AG04449 (cell line): Measurements from ENCODE around the gene CDK14.
"Not testable (repeated sequence)": the region's sequence is repeated elsewhere in the genome, so short reads cannot be mapped to it uniquely, and the experiment has no call there.

Source experiments
- CTCF ChIA-PET: fragments of 350-600 bp; formaldehyde crosslinking; extraction: SDS; loops from one replicate; lab custom pipeline; 2021; ENCODE audit warnings: antibody characterized with exemption; lab: Yijun Ruan, JAX
- POLR2A ChIA-PET: fragments of 400-600, 350-600 bp; formaldehyde crosslinking; extraction: SDS; loops from one replicate; lab custom pipeline; 2020; ENCODE audit warnings: antibody characterized with exemption, inconsistent platforms; lab: Yijun Ruan, JAX
- DNase-seq: peaks from one replicate; pipeline ENCODE4 v3.0.0-alpha.2; 2010; ENCODE audit warnings: low read depth, low spot score
- H3K4me3 ChIP-seq: 2 replicates; pipeline ENCODE4 v1.5.1; 2011; ENCODE audit warnings: low read depth, mild to moderate bottlenecking, control low read depth, low read length
- TF ChIP-seq, protein P1 (sequence below): IDR thresholded peaks from one replicate; pipeline ENCODE4 v1.5.1; 2011; ENCODE audit warnings: mild to moderate bottlenecking, moderate library complexity, low read length, control low read depth, inconsistent platforms; ENCODE audit not compliant: insufficient read depth; ENCODE audit errors: missing control alignments

CDK14 gene

DNA sequence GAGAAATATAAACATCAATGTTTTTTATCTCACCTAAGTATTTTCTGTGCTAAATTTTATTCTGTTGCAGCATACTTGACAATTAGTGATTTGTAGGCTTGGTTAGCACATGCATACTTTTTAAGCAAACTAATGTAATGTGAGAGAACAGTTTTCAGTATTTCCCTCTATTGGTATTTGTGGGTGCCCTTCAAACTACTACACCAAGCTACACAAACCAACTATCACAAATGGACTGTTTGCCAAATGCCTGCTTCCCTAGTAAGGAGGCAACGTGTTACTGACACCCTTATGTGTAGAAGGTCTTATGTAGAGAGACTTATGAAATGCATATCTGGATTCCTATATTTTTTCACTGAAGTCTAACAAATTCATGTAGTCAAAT, 569.7 kb downstream of the CDK14 start:
- DNase-seq: no peak
- no peak overlapping the region for H3K4me3 ChIP-seq
- POLR2A ChIA-PET: interaction anchor here (1.3 kb wide), 1 partner anchor 15 kb away, joined by 3 read pairs; no protein-coding TSS in a partner anchor
- CTCF ChIA-PET: no interaction called here
- TF ChIP-seq, protein P1, sequence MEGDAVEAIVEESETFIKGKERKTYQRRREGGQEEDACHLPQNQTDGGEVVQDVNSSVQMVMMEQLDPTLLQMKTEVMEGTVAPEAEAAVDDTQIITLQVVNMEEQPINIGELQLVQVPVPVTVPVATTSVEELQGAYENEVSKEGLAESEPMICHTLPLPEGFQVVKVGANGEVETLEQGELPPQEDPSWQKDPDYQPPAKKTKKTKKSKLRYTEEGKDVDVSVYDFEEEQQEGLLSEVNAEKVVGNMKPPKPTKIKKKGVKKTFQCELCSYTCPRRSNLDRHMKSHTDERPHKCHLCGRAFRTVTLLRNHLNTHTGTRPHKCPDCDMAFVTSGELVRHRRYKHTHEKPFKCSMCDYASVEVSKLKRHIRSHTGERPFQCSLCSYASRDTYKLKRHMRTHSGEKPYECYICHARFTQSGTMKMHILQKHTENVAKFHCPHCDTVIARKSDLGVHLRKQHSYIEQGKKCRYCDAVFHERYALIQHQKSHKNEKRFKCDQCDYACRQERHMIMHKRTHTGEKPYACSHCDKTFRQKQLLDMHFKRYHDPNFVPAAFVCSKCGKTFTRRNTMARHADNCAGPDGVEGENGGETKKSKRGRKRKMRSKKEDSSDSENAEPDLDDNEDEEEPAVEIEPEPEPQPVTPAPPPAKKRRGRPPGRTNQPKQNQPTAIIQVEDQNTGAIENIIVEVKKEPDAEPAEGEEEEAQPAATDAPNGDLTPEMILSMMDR: no peak

GRCh38 chr7:91168871-91169829, 573.0 kb downstream of the CDK14 start:
- H3K4me3 ChIP-seq: no peak overlapping the region
- CTCF ChIA-PET: interaction anchor here (0.8 to 1.9 kb wide), 4 partner anchors 13 to 664 kb away, joined by 3 to 8 read pairs (median 3); no protein-coding TSS in a partner anchor
- TF ChIP-seq, protein P1: no peak
- DNase-seq: no peak
- POLR2A ChIA-PET: interaction anchor here (0.6 to 1.6 kb wide), 2 partner anchors 14 to 98 kb away, joined by 3 to 6 read pairs; no protein-coding TSS in a partner anchor

DNA sequence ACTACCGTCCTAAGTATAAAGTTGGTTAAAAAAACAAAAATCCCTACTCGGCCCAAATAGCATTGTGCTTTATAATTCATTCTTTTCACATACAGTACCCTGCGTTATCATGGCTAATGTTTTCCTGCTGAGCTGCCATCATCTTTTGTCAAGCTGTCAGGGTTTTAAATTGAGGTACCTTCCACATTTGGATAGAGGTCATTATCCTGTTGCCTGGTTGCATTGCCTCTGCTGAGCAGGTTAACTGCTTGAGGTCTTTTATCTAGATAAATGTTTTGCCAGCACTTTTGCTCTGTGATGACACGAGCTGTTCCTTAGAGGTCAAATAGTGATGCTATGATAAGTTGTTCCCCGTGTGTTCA, 573.7 kb downstream of the CDK14 start:
- CTCF ChIA-PET: interaction anchor here (0.6 to 1.9 kb wide), 4 partner anchors 13 to 471 kb away, joined by 3 to 8 read pairs (median 3); no protein-coding TSS in a partner anchor

DNA sequence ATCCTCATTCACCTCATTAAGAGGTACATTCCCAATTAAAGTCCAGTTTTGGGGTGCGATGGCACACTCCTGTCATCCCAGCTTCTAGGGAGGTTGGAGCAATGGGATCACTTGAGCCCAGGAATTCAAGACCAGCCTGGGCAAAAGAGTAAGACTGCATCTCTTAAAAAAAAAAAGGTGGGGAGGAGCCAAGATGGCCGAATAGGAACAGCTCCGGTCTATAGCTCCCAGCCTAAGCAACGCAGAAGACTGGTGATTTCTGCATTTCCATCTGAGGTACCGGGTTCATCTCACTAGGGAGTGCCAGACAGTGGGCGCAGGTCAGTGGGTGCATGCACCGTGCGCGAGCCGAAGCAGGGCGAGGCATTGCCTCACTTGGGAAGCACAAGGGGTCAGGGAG, 577.1 kb downstream of the CDK14 start:
- CTCF ChIA-PET, POLR2A ChIA-PET, DNase-seq, H3K4me3 ChIP-seq: not testable (repeated sequence)

More for the DNA sequence above, 573.7 kb downstream of the CDK14 start:
- TF ChIP-seq, protein P1: no peak
- DNase-seq: no peak
- no peak overlapping the region for H3K4me3 ChIP-seq
- POLR2A ChIA-PET: interaction anchor here (1.6 kb wide), 1 partner anchor 13 kb away, joined by 6 read pairs; no protein-coding TSS in a partner anchor

DNA sequence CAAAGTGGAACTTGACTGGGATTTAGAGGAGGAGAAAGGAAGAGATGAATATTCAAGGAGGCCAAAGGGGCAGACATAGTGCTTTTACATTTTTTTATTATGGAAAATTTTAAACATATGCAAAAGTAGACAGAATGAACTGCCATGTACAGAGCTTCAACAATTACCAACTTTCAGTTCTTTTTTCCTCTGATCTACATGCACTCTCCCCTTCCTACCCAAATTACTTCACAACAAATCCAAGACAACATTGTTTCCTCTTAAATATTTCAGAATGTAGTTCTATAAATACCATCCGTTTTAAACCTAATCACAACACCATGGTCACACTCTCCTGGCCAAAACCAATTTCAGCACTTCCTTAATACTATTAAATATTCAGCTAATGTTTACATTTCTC, 584.6 kb downstream of the CDK14 start:
- TF ChIP-seq, protein P1: no peak
- ChIA-PET CTCF (no interaction called here), POLR2A (interaction anchor here (1.0 kb wide), 1 partner anchor 15 kb away, joined by 3 read pairs; no protein-coding TSS in a partner anchor)
- DNase-seq: no peak
- no peak overlapping the region for H3K4me3 ChIP-seq

GRCh38 chr7:91181949-91182348, 585.8 kb downstream of the CDK14 start:
- H3K4me3 ChIP-seq: no peak overlapping the region
- TF ChIP-seq, protein P1: no peak
- ChIA-PET POLR2A (interaction anchor here (1.3 kb wide), 1 partner anchor 67 kb away, joined by 4 read pairs; no protein-coding TSS in a partner anchor), CTCF (interaction anchor here (2.1 kb wide), 1 partner anchor 13 kb away, joined by 8 read pairs; no protein-coding TSS in a partner anchor)
- no peak for DNase-seq
